HG02623 (cell line): Measurements from ENCODE around the gene FREM2.

Experiments
- ATAC-seq: cut with Tn5 transposase; IDR thresholded peaks from one replicate; pipeline ENCODE4 v1.9.1; 2021; ENCODE audit warnings: moderate library complexity; ENCODE audit not compliant: unreplicated experiment

FREM2 gene

GRCh38 chr13:38883783-38884182 lies 196.9 kb downstream of the FREM2 start:
- ATAC-seq = no peak

GRCh38 chr13:38888309-38888708 lies 201.4 kb downstream of the FREM2 start:
- no peak for ATAC-seq

- no peak for ATAC-seq
Measured at GRCh38 chr13:38895075-38895474, 208.2 kb downstream of the FREM2 start.

GRCh38 chr13:38897521-38897920 lies 210.6 kb downstream of the FREM2 start:
- no peak for ATAC-seq

- ATAC-seq = no peak
Measured at GRCh38 chr13:38898481-38898880, 211.6 kb downstream of the FREM2 start.

- ATAC-seq = no peak
Measured at GRCh38 chr13:38899571-38899970, 212.7 kb downstream of the FREM2 start.

- no peak for ATAC-seq
Measured at GRCh38 chr13:38900188-38900587, 213.3 kb downstream of the FREM2 start.

- ATAC-seq = no peak
Measured at GRCh38 chr13:38902551-38902950, 215.7 kb downstream of the FREM2 start.

GRCh38 chr13:38905081-38905480 lies 218.2 kb downstream of the FREM2 start:
- ATAC-seq = no peak

GRCh38 chr13:38905861-38906260 lies 219.0 kb downstream of the FREM2 start:
- ATAC-seq = no peak

- no peak for ATAC-seq
Measured at GRCh38 chr13:38908574-38908973, 221.7 kb downstream of the FREM2 start.

- no peak for ATAC-seq
Measured at GRCh38 chr13:38914070-38914469, 227.2 kb downstream of the FREM2 start.

GRCh38 chr13:38921081-38921480 lies 234.2 kb downstream of the FREM2 start:
- ATAC-seq = no peak

GRCh38 chr13:38922170-38922569 lies 235.3 kb downstream of the FREM2 start:
- ATAC-seq = no peak

- ATAC-seq = no peak
Measured at GRCh38 chr13:38933786-38934185, 246.9 kb downstream of the FREM2 start.
